H1 (cell line): Measurements from ENCODE around the gene PEX14. TPM values are rescaled to one million over a fixed set of nuclear protein-coding genes. Genes with fewer than 3 reads are reported as not detected.

Experiments
- CBX5 ChIP-seq: fragments of 300-800, 300-1000 bp; sonication (generic); IDR thresholded peaks from 2 replicates; pipeline ENCODE4 v1.7.1; 2016; ENCODE audit warnings: antibody characterized with exemption, low read length, low read depth
- CBX8 ChIP-seq: fragments of 300-800, 300-1000 bp; sonication (generic); IDR thresholded peaks from 2 replicates; pipeline ENCODE4 v1.7.1; 2016; ENCODE audit warnings: low read depth, low read length, borderline replicate concordance
- HDAC2 ChIP-seq, 2 experiments: fragments of 300-600 bp in 1 of 2; sonication (generic) in 1 of 2; IDR thresholded peaks; 2 replicates each; pipeline ENCODE4 v1.6.1; 2011 to 2012; ENCODE audit warnings: low read depth in 2 of 2, low read length in 2 of 2, mild to moderate bottlenecking in 2 of 2, moderate library complexity in 2 of 2, borderline replicate concordance in 1 of 2, inconsistent platforms in 1 of 2
- MAFK ChIP-seq: IDR thresholded peaks from 2 replicates; pipeline ENCODE4 v1.6.1; 2012; ENCODE audit warnings: low read depth, mild to moderate bottlenecking, improper control_type of control experiment, low read length
- SIN3A ChIP-seq, 2 experiments: IDR thresholded peaks in 1 of 2; conservative IDR thresholded peaks in 1 of 2; 2 replicates each; pipeline ENCODE4 v1.6.1; 2011 to 2012; ENCODE audit warnings: low read length in 2 of 2, improper control_type of control experiment in 1 of 2, low read depth in 1 of 2, mild to moderate bottlenecking in 1 of 2
- TBP ChIP-seq: IDR thresholded peaks from 2 replicates; pipeline ENCODE4 v1.6.1; 2011; ENCODE audit warnings: low read depth, low read length, improper control_type of control experiment
- USF2 ChIP-seq: IDR thresholded peaks from 2 replicates; pipeline ENCODE4 v1.6.1; 2011; ENCODE audit warnings: low read length, improper control_type of control experiment
- polyA plus RNA-seq, 7 experiments: library from polyadenylated mRNA; depleted of rRNA in 3 of 7; stranded (reverse) in 5 of 7; unstranded in 2 of 7; fragments of >200 nt in 5 of 7; fragments of 200-250 nt in 2 of 7; gene quantifications; 1 replicate in 5 of 7; 2 replicates in 1 of 7; 4 replicates in 1 of 7; pipeline versions ENCODE4 v1.2.1 to v1.2.3, GENCODE V29; 2011 to 2013; ENCODE audit warnings: missing spikeins in 2 of 7, mixed read lengths in 2 of 7
- total RNA-seq: library from RNA; stranded (reverse); fragmentation: NEBNext Ultra II Directional; extraction: Animal tissue kit (Norgen Biotek cat#: 25700); gene quantifications from 2 replicates; pipeline ENCODE4 v1.2.1, GENCODE V29; 2021

Gene PEX14
- total and polyA plus RNA-seq, 2 of the 8 experiments (the other 6 are each of a cell fraction or from before 2014, with no cell fraction given) = 13.0 to 19.8 TPM

GRCh38 chr1:10635992-10636391 lies 161.2 kb downstream of the PEX14 start (continued):
- TF ChIP-seq CBX8 = no peak
- no peak for TF ChIP-seq CBX5
- no peak for TF ChIP-seq USF2
- TF ChIP-seq HDAC2 (IDR thresholded peaks at IDR 0.05; ENCODE audit: borderline replicate concordance in 1 of 2, low read depth in 2 of 2, low read length in 2 of 2) = no peak
- TF ChIP-seq MAFK = no peak
- no peak for TF ChIP-seq TBP
- TF ChIP-seq SIN3A (conservative IDR thresholded peaks at IDR 0.05 in 1 of 2, IDR thresholded peaks at IDR 0.05 in 1 of 2; ENCODE audit: low read depth in 1 of 2, low read length in 2 of 2) = no peak
